ENCODE measurements around the gene SERPINF2.
A peak's percentile ranks its signal among the peaks of the same experiment; 100 is the strongest.
"Not testable (repeated sequence)": the region's sequence is repeated elsewhere in the genome, so short reads cannot be mapped to it uniquely, and the experiment has no call there.

Gene SERPINF2

GRCh38 chr17:1716076-1716911, 26.4 kb upstream of the SERPINF2 start:
- peak; percentile 99 for DNase-seq (ENCODE audit: low read depth)

GRCh38 chr17:1716912-1717695, 25.6 kb upstream of the SERPINF2 start:
- peak; percentile 95 for DNase-seq (ENCODE audit: low read depth)

DNA sequence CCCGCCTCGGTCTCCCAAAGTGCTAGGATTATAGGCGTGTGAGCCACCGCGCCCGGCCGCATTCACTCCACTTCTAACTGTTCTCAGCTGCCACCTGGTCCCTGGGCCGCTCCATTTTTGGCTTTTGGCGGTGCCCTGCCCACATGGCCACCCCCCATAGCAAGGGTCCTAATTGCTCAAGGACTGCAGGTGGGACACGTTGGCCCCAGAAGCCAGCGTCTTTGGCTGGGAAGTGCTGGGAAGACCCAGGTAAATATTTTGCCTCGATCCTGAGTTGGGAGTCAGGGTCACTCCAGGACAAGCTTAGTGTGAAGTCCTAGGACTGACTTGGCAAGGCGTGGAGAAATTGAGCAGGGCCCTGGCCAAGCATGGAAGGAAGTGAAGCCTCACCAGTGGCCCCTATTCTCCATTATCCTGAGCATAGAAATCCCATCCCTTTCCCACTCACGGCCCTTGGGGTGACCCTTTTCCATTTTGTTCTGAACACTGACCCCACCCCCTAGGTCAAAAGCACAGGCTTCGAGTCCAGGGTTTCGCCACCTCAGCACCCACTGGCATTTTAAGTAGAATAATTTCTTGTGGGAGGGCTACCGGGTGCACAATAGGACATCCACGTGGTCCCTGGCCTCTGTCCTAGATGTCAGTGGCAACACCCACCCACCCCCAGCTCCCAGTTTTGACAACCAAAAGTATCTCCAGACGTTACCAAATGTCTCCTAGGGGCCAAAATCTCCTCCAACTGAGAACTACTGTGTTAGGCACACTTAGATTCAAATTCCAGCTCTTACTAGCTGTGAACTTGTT, 24.1 kb upstream of the SERPINF2 start:
- no peak for DNase-seq (ENCODE audit: low read depth)

DNA sequence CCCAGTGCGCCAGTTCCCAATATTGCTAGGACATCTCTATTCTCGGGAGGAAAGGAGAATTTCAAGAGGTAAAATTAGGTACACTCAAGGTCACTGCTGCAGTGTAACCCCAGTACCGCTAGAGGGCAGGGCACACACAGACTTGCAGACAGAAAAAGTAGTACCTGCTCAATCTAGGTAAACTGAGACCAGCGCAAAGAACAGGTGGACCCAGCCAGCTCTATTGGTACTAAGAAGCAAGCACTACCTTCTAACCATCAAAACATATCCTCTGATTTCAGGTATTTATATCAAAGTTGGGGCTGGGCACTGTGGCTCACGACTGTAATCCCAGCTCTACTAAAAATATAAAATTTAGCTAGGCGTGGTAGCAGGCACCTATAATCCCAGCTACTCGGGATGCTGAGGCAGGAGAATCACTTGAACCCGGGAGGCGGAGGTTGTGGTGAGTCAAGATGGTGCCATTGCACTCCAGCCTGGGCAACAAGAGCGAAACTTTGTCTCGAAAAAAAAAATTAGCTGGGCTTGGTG, 21.8 kb upstream of the SERPINF2 start:
- DNase-seq (ENCODE audit: low read depth): no peak

- not testable (repeated sequence) for DNase-seq (ENCODE audit: low read depth)
Observed at GRCh38 chr17:1722022-1722421, 20.6 kb upstream of the SERPINF2 start.

- no peak for DNase-seq (ENCODE audit: low read depth)
Observed at GRCh38 chr17:1724351-1724868, 18.3 kb upstream of the SERPINF2 start, which contains the start of gene WDR81. Gene WDR81 (plus strand): TSS chr17:1724704. CDS start chr17:1724960, 256 bp downstream.

GRCh38 chr17:1724869-1725641, 17.6 kb upstream of the SERPINF2 start:
- DNase-seq (ENCODE audit: low read depth): no peak

DNA sequence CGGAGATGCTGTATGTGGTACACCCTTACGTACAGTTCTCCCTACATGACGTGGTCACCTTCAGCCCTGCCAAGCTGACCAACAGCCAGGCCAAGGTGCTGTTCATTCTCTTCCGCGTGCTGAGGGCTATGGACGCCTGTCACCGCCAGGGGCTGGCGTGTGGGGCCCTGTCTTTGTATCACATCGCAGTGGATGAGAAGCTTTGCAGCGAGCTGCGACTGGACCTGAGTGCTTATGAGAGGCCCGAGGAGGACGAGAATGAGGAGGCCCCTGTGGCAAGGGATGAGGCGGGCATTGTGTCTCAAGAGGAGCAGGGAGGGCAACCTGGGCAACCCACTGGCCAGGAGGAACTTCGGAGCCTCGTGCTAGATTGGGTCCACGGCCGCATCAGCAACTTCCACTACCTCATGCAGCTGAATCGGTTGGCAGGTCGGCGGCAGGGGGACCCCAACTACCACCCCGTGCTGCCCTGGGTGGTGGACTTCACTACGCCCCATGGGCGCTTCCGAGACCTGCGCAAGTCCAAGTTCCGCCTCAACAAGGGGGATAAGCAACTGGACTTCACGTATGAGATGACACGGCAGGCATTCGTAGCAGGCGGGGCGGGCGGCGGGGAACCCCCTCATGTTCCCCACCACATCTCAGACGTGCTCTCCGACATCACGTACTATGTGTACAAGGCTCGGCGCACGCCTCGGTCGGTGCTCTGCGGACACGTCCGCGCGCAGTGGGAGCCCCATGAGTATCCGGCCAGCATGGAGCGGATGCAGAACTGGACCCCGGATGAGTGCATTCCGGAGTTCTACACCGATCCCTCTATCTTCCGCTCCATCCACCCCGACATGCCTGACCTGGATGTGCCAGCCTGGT, 16.8 kb upstream of the SERPINF2 start:
- no peak for DNase-seq (ENCODE audit: low read depth)

- no peak for DNase-seq (ENCODE audit: low read depth)
Observed at GRCh38 chr17:1726626-1727257, 15.9 kb upstream of the SERPINF2 start.

DNA sequence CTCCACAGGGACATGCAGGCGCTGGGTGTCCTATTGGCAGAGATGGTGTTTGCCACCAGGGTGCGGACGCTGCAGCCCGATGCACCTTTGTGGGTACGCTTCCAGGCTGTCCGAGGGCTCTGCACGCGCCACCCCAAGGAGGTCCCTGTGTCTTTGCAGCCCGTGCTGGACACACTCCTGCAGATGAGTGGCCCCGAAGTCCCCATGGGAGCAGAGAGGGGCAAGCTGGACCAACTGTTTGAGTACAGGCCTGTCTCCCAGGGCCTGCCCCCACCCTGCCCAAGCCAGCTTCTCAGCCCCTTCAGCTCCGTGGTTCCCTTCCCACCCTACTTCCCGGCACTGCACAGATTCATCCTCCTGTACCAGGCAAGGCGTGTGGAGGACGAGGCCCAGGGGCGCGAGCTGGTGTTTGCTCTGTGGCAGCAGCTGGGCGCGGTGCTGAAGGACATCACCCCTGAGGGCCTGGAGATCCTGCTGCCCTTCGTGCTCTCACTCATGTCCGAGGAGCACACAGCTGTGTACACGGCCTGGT, 15.3 kb upstream of the SERPINF2 start:
- DNase-seq (ENCODE audit: low read depth): no peak

- DNase-seq (ENCODE audit: low read depth): no peak
Observed at GRCh38 chr17:1727876-1728630, 14.6 kb upstream of the SERPINF2 start.

GRCh38 chr17:1729966-1730325, 12.7 kb upstream of the SERPINF2 start:
- no peak for DNase-seq (ENCODE audit: low read depth)

- no peak for DNase-seq (ENCODE audit: low read depth)
Observed at GRCh38 chr17:1730326-1731193, 12.1 kb upstream of the SERPINF2 start.

DNA sequence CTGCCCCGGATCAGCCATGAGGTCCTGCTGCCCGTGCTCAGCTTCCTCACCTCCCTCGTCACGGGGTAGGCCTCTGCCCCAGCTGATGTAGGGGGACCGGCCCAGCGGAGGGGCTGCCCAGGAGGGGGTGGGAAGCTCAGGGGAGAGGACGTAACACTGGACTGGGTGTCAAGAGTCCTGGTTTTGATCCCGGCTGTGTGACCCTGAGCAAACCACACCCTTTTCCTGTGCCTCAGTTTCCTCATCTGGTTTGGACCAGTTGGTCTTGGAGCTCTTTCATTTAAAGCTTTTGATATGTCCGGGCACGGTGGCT, 11.5 kb upstream of the SERPINF2 start:
- DNase-seq (ENCODE audit: low read depth): no peak

GRCh38 chr17:1732241-1732832, 10.3 kb upstream of the SERPINF2 start:
- no peak for DNase-seq (ENCODE audit: low read depth)

DNA sequence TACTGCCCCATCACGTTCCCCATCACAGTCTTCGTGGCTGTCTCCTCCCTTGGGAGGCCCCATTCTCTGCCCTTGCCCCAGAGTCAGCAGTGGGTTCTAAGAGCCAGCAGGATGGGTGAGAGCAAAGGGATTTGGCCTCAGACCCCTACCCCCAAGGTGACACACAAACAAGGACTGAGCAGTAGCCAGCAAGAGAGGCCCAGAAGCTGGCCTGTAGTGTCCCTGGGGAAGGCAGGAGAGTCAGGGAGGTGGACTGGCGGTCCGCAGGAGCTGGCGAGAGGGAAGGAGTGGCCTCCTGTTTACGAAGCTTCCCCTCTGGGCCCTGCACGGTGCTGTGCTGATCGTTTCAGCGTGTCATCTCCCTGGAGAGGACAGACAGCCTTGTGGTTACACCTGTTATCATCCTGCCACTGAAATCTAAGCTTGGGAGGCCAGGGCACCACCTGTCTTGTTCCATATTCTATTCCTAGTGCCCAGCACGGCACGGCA, 9.8 kb upstream of the SERPINF2 start:
- no peak for DNase-seq (ENCODE audit: low read depth)

- DNase-seq (ENCODE audit: low read depth): no peak
Observed at GRCh38 chr17:1733759-1734158, 8.9 kb upstream of the SERPINF2 start.
